CD14-positive monocyte (primary cell): Measurements from ENCODE around the gene GLI1. TPM values are rescaled to one million over a fixed set of nuclear protein-coding genes. Genes with fewer than 3 reads are reported as not detected.

Source experiments
- DNase-seq, 3 donors: peaks; one replicate each; pipeline ENCODE4 v3.0.0-alpha.2; 2011 to 2022
- H2AFZ ChIP-seq: 2 replicates; pipeline ENCODE4 v1.6.0; 2012; ENCODE audit warnings: mild to moderate bottlenecking, low read depth, low read length, inconsistent platforms; ENCODE audit not compliant: insufficient read depth, poor library complexity, severe bottlenecking
- H3K27ac ChIP-seq, 2 donors: 1 replicate in 1 of 2; 2 replicates in 1 of 2; pipeline ENCODE4 v1.5.1; 2012 to 2013; ENCODE audit warnings: low read length in 2 of 2, control low read depth in 1 of 2, inconsistent platforms in 1 of 2, low read depth in 1 of 2, mild to moderate bottlenecking in 1 of 2
- H3K27me3 ChIP-seq, 2 donors: one replicate each; pipeline versions ENCODE4 v1.6.0 to v1.6.1; 2011 to 2013; ENCODE audit warnings: low read length in 2 of 2; ENCODE audit not compliant: control insufficient read depth in 2 of 2, insufficient read depth in 2 of 2
- H3K36me3 ChIP-seq, 2 donors: replicated peaks in 1 of 2; 1 replicate in 1 of 2; 2 replicates in 1 of 2; pipeline versions ENCODE4 v1.5.1 to v1.6.1; 2012 to 2013; ENCODE audit warnings: low read length in 2 of 2, control low read depth in 1 of 2, inconsistent platforms in 1 of 2, mild to moderate bottlenecking in 1 of 2; ENCODE audit not compliant: insufficient read depth in 2 of 2, control insufficient read depth in 1 of 2
- H3K4me1 ChIP-seq, 2 donors: 1 replicate in 1 of 2; 2 replicates in 1 of 2; pipeline versions ENCODE4 v1.5.1 to v1.6.1; 2012 to 2013; ENCODE audit warnings: low read length in 2 of 2, control low read depth in 1 of 2, inconsistent platforms in 1 of 2, mild to moderate bottlenecking in 1 of 2, moderate library complexity in 1 of 2; ENCODE audit not compliant: insufficient read depth in 2 of 2, control insufficient read depth in 1 of 2
- H3K4me2 ChIP-seq: replicated peaks from 2 replicates; pipeline ENCODE3; 2012; ENCODE audit warnings: low read length, moderate library complexity, mild to moderate bottlenecking; ENCODE audit not compliant: poor library complexity, severe bottlenecking; ENCODE audit errors: extremely low read depth
- H3K4me3 ChIP-seq, 3 experiments: fragments of 200-600 bp in 1 of 3; sonication (generic) in 1 of 3; replicated peaks in 1 of 3; 1 replicate in 2 of 3; 2 replicates in 1 of 3; pipeline ENCODE4 v1.5.1; 2011 to 2013; ENCODE audit warnings: low read length in 3 of 3, mild to moderate bottlenecking in 3 of 3, control low read depth in 2 of 3, low read depth in 2 of 3, inconsistent platforms in 1 of 3, moderate library complexity in 1 of 3
- H3K79me2 ChIP-seq: 2 replicates; pipeline ENCODE4 v1.6.0; 2012; ENCODE audit warnings: mild to moderate bottlenecking, control low read depth, inconsistent platforms, low read length, moderate library complexity; ENCODE audit not compliant: insufficient read depth
- H3K9ac ChIP-seq: 2 replicates; pipeline ENCODE4 v1.6.0; 2017; ENCODE audit warnings: low read length, mild to moderate bottlenecking; ENCODE audit not compliant: insufficient read depth, poor library complexity, severe bottlenecking
- H3K9me3 ChIP-seq, 2 donors: replicated peaks in 1 of 2; 1 replicate in 1 of 2; 2 replicates in 1 of 2; pipeline versions ENCODE4 v1.5.1 to v1.6.1; 2012 to 2013; ENCODE audit warnings: low read length in 2 of 2, control low read depth in 1 of 2; ENCODE audit not compliant: control insufficient read depth in 1 of 2, insufficient read depth in 1 of 2
- H4K20me1 ChIP-seq: 2 replicates; pipeline ENCODE4 v1.6.0; 2012; ENCODE audit warnings: mild to moderate bottlenecking, low read length, control low read depth, moderate library complexity; ENCODE audit not compliant: insufficient read depth
- H3K27ac Mint-ChIP-seq, 7 donors: one replicate each; pipeline ENCODE4 v1.8.0; 2020; ENCODE audit warnings: mild to moderate bottlenecking in 7 of 7, mixed read lengths in 7 of 7, moderate library complexity in 6 of 7, inconsistent platforms in 2 of 7
- H3K27me3 Mint-ChIP-seq, 3 donors: one replicate each; pipeline ENCODE4 v1.8.0; 2021 to 2022; ENCODE audit warnings: low read depth in 3 of 3, mild to moderate bottlenecking in 3 of 3, mixed read lengths in 3 of 3, moderate library complexity in 3 of 3, inconsistent platforms in 1 of 3
- H3K36me3 Mint-ChIP-seq, 2 donors: one replicate each; pipeline ENCODE4 v1.8.0; 2020; ENCODE audit warnings: mixed read lengths in 2 of 2, inconsistent platforms in 1 of 2, mild to moderate bottlenecking in 1 of 2
- H3K4me1 Mint-ChIP-seq: one replicate; pipeline ENCODE4 v1.8.0; 2020; ENCODE audit warnings: mild to moderate bottlenecking, mixed read lengths
- H3K4me3 Mint-ChIP-seq, 2 donors: one replicate each; pipeline ENCODE4 v1.8.0; 2020; ENCODE audit warnings: mild to moderate bottlenecking in 2 of 2, mixed read lengths in 2 of 2, moderate library complexity in 1 of 2
- H3K9me3 Mint-ChIP-seq, 7 donors: one replicate each; pipeline ENCODE4 v1.8.0; 2020 to 2022; ENCODE audit warnings: mixed read lengths in 7 of 7, mild to moderate bottlenecking in 6 of 7, moderate library complexity in 6 of 7, inconsistent platforms in 2 of 7
- CTCF ChIP-seq: fragments of 200-600 bp; IDR thresholded peaks from one replicate; pipeline ENCODE4 v1.8.0; 2022; ENCODE audit warnings: antibody characterized with exemption, mild to moderate bottlenecking
- WGBS: methylation state at CpG from one replicate; pipeline ENCODE4 v1.1.5; 2013; ENCODE audit warnings: missing lambda C conversion rate; ENCODE audit not compliant: insufficient coverage; 5-methylcytosine and 5-hydroxymethylcytosine counted together
- intact Hi-C, 2 donors: fragments of 100-400 bp; cut with micrococcal nuclease; formaldehyde crosslinking; loops; one replicate each; pipeline versions ENCODE4 v1.15.0 to v1.15.1; 2023
- polyA plus RNA-seq, 3 donors: library from polyadenylated mRNA; depleted of rRNA in 1 of 3; unstranded in 2 of 3; stranded (reverse) in 1 of 3; fragments of 300-500 nt in 2 of 3; fragments of >200 nt in 1 of 3; fragmentation: Illumina TruSeq in 2 of 3; gene quantifications; 1 replicate in 2 of 3; 2 replicates in 1 of 3; pipeline ENCODE4 v1.2.3, GENCODE V29; 2012 to 2021

GLI1 gene
- polyA plus RNA-seq, 3 donors = 0.05 TPM; not detected in 2

- Mint-ChIP-seq H3K4me3 (peak overlapping the region in 1 of 2 donors; percentile 86), H3K27me3 (no peaks in the 10 kb centered on the region), H3K4me1 (peaks cover 21% of the 10 kb centered on the region), H3K27ac (peak overlapping the region in 5 of 7 donors; percentile 12 to 97 (median 91)), H3K9me3 (no peaks in the 10 kb centered on the region), H3K36me3 (peaks cover 37 to 50% of the 10 kb centered on the region in 2 donors)
- peaks cover 11% of the 10 kb centered on the region for H4K20me1 ChIP-seq
- peak in 1 of 3 donors; percentile 21 for DNase-seq
- TF ChIP-seq CTCF = no peak
- intact Hi-C loops = loop anchor here in 1 of 2 donors (5.0 kb wide), 1 partner anchor 33 kb away; the partner anchor contains the start of genes DDIT3 and MBD6
- peaks cover 35 to 40% of the 10 kb centered on the region in 2 donors for H3K36me3 ChIP-seq
- no peak overlapping the region for H3K4me2 ChIP-seq
- H3K4me1 ChIP-seq = peaks cover 16 to 21% of the 10 kb centered on the region in 2 donors
- peak overlapping the region in 1 of 3 experiments; percentile 91 for H3K4me3 ChIP-seq
- no peaks in the 10 kb centered on the region for H3K27me3 ChIP-seq
- no peak overlapping the region for H3K9ac ChIP-seq
- no peak overlapping the region for H2AFZ ChIP-seq
- peaks cover 16% of the 10 kb centered on the region for H3K79me2 ChIP-seq
- H3K9me3 ChIP-seq = no peaks in the 10 kb centered on the region
- H3K27ac ChIP-seq = peak overlapping the region in 1 of 2 donors; percentile 88
- 100% methylated on average over 2 of the region's 5 CpGs for WGBS
Measured at GRCh38 chr12:57489157-57489641, 29.6 kb downstream of the GLI1 start.

- Mint-ChIP-seq H3K27ac (peak overlapping the region in 3 of 7 donors; percentile 18 to 49 (median 18)), H3K27me3 (no peaks in the 10 kb centered on the region), H3K9me3 (peaks cover 0 to 3% (median 0%) of the 10 kb centered on the region in 7 donors), H3K4me1 (peaks cover 21% of the 10 kb centered on the region), H3K4me3 (no peak overlapping the region), H3K36me3 (peaks cover 40 to 58% of the 10 kb centered on the region in 2 donors)
- intact Hi-C loops = no loop called here
- Histone ChIP-seq H2AFZ (no peak overlapping the region), H3K4me3 (no peak overlapping the region), H3K4me2 (no peak overlapping the region), H3K27me3 (no peaks in the 10 kb centered on the region), H3K36me3 (peaks cover 35 to 40% of the 10 kb centered on the region in 2 donors), H3K9ac (no peak overlapping the region), H3K27ac (peak overlapping the region in 1 of 2 donors; percentile 9), H3K9me3 (no peaks in the 10 kb centered on the region), H4K20me1 (peaks cover 11% of the 10 kb centered on the region), H3K4me1 (peaks cover 16 to 21% of the 10 kb centered on the region in 2 donors), H3K79me2 (peaks cover 16% of the 10 kb centered on the region)
- no peak for DNase-seq
- no peak for TF ChIP-seq CTCF
- 95% methylated on average over 3 of the region's 4 CpGs for WGBS
Measured at GRCh38 chr12:57490126-57490525, 30.5 kb downstream of the GLI1 start.
